HCT116 (cell line): ENCODE data around the gene ZNF735. TPM values are rescaled to one million over a fixed set of nuclear protein-coding genes. Genes with fewer than 3 reads are reported as not detected.

ENCODE experiments used
- ATAC-seq: fragments of 200-7000 bp; cut with Tn5 transposase; 2 replicates; pipeline ENCODE4 v1.9.1; 2020; ENCODE audit warnings: mild to moderate bottlenecking, moderate library complexity
- BruUV-seq: library from RNA; stranded (reverse); fragments of 400-500 nt; replicated peaks from 2 replicates; lab custom pipeline; 2021; lab: Mats Ljungman, UMichigan
- CTCF ChIA-PET: fragments of 300-600 bp; sonication (Branson Sonifier 250); formaldehyde crosslinking; loops from one replicate; lab custom pipeline; 2021; ENCODE audit warnings: antibody characterized with exemption; lab: Charles Lee
- POLR2A ChIA-PET: fragments of 300-600, 350-600 bp; sonication (Branson Sonifier 250); formaldehyde crosslinking; loops from one replicate; lab custom pipeline; 2021; ENCODE audit warnings: antibody characterized with exemption; lab: Charles Lee
- RAD21 ChIA-PET, 2 experiments: fragments of 300-600 bp; sonication (Branson Sonifier 250); formaldehyde crosslinking; loops; one replicate each; lab custom pipeline; 2023; ENCODE audit warnings: low total read pairs in 2 of 2; ENCODE audit not compliant: uncharacterized antibody in 2 of 2, unreplicated experiment in 2 of 2, low non-redundant PET in 1 of 2; lab: Charles Lee
- DNase-seq: peaks from one replicate; pipeline ENCODE4 v3.0.0-alpha.2; 2010; ENCODE audit warnings: low read depth, low spot score
- H2AFZ ChIP-seq: fragments of 200-600 bp; shearing (Covaris generic), sonication (generic); 2 replicates; pipeline ENCODE4 v1.6.1; 2017; ENCODE audit warnings: low read depth, mixed run types, mixed read lengths, antibody characterized with exemption, low read length; ENCODE audit not compliant: poor library complexity, severe bottlenecking
- H3K27ac ChIP-seq: 2 replicates; pipeline ENCODE4 v1.5.1; 2012; ENCODE audit warnings: low read depth, low read length
- H3K27me3 ChIP-seq: fragments of 200-600 bp; sonication (generic); 2 replicates; pipeline ENCODE4 v1.6.1; 2016; ENCODE audit warnings: mixed run types, low read length, mixed read lengths; ENCODE audit not compliant: insufficient read depth
- H3K36me3 ChIP-seq, 2 experiments: fragments of 200-500 bp in 1 of 2; fragments of 200-600 bp in 1 of 2; sonication (Bioruptor generic) in 1 of 2; sonication (generic) in 1 of 2; 2 replicates each; pipeline versions ENCODE4 v1.5.1 to v1.6.1; 2014 to 2016; ENCODE audit warnings: low read length in 2 of 2, inconsistent platforms in 1 of 2, mixed read lengths in 1 of 2, mixed run types in 1 of 2; ENCODE audit not compliant: insufficient read depth in 2 of 2, control insufficient read depth in 1 of 2
- H3K4me1 ChIP-seq, 2 experiments: fragments of 200-600 bp in 1 of 2; sonication (generic) in 1 of 2; 2 replicates each; pipeline versions ENCODE4 v1.5.1 to v1.6.1; 2012 to 2017; ENCODE audit warnings: low read length in 2 of 2, inconsistent platforms in 1 of 2, mild to moderate bottlenecking in 1 of 2, mixed read lengths in 1 of 2, mixed run types in 1 of 2, moderate library complexity in 1 of 2; ENCODE audit not compliant: insufficient read depth in 2 of 2, control insufficient read depth in 1 of 2
- H3K4me2 ChIP-seq: fragments of 200-600 bp; sonication (generic); 2 replicates; pipeline ENCODE4 v1.6.1; 2017; ENCODE audit warnings: mixed run types, low read length, mixed read lengths
- H3K4me3 ChIP-seq, 2 experiments: fragments of 200-600 bp in 1 of 2; sonication (generic) in 1 of 2; replicated peaks in 1 of 2; 2 replicates each; pipeline ENCODE4 v1.5.1; 2011 to 2016; ENCODE audit warnings: low read length in 2 of 2, control low read depth in 1 of 2, low read depth in 1 of 2, mild to moderate bottlenecking in 1 of 2, mixed read lengths in 1 of 2, mixed run types in 1 of 2
- H3K79me2 ChIP-seq: fragments of 200-600 bp; sonication (generic); 2 replicates; pipeline ENCODE4 v1.6.1; 2017; ENCODE audit warnings: mild to moderate bottlenecking, mixed run types, low read length, moderate library complexity, mixed read lengths; ENCODE audit not compliant: insufficient read depth
- H3K9ac ChIP-seq: fragments of 200-600 bp; sonication (generic); 2 replicates; pipeline ENCODE4 v1.6.1; 2016; ENCODE audit warnings: low read length, mixed read lengths
- H3K9me2 ChIP-seq: fragments of 200-600 bp; sonication (generic), shearing (Covaris generic); 2 replicates; pipeline ENCODE4 v1.6.1; 2017; ENCODE audit warnings: mixed run types, mild to moderate bottlenecking, moderate library complexity; ENCODE audit not compliant: insufficient read depth
- H3K9me3 ChIP-seq, 2 experiments: fragments of 200-500 bp in 1 of 2; fragments of 200-600 bp in 1 of 2; sonication (Bioruptor generic) in 1 of 2; sonication (generic) in 1 of 2; 2 replicates each; pipeline ENCODE4 v1.6.1; 2014 to 2017; ENCODE audit warnings: low read length in 2 of 2, mixed read lengths in 2 of 2, inconsistent platforms in 1 of 2, low read depth in 1 of 2, mild to moderate bottlenecking in 1 of 2, mixed run types in 1 of 2, moderate library complexity in 1 of 2; ENCODE audit not compliant: control insufficient read depth in 1 of 2, insufficient read depth in 1 of 2
- H4K20me1 ChIP-seq: fragments of 200-600 bp; sonication (generic), shearing (Covaris generic); 2 replicates; pipeline ENCODE4 v1.6.1; 2017; ENCODE audit warnings: mixed run types, mild to moderate bottlenecking, moderate library complexity; ENCODE audit not compliant: insufficient read depth
- CBX3 ChIP-seq: IDR thresholded peaks from 2 replicates; pipeline ENCODE4 v1.6.1; 2012; ENCODE audit warnings: low read depth
- CTCF ChIP-seq, 3 experiments: fragments of 200-600 bp in 1 of 3; sonication (generic) in 1 of 3; IDR thresholded peaks in 2 of 3; conservative IDR thresholded peaks in 1 of 3; 2 replicates each; pipeline ENCODE4 v1.5.1; 2012 to 2017; ENCODE audit warnings: low read depth in 2 of 3, low read length in 2 of 3, antibody characterized with exemption in 1 of 3, borderline replicate concordance in 1 of 3, control low read depth in 1 of 3, mild to moderate bottlenecking in 1 of 3, mixed read lengths in 1 of 3, mixed run types in 1 of 3, moderate library complexity in 1 of 3; ENCODE audit not compliant: insufficient read depth in 1 of 3
- EGR1 ChIP-seq: IDR thresholded peaks from 2 replicates; pipeline ENCODE4 v1.6.1; 2012; ENCODE audit warnings: low read depth
- EZH2 ChIP-seq: fragments of 200-600 bp; sonication (generic); IDR thresholded peaks from 2 replicates; pipeline ENCODE4 v1.6.1; 2017; ENCODE audit warnings: antibody characterized with exemption, mixed run types
- EZH2phosphoT487 ChIP-seq: fragments of 200-600 bp; IDR thresholded peaks from 2 replicates; pipeline ENCODE4 v1.6.1; 2018; ENCODE audit warnings: antibody characterized with exemption, borderline replicate concordance
- FOSL1 ChIP-seq: IDR thresholded peaks from 2 replicates; pipeline ENCODE4 v1.6.1; 2012; ENCODE audit warnings: low read depth
- JUND ChIP-seq: IDR thresholded peaks from 2 replicates; pipeline ENCODE4 v1.6.1; 2012
- POLR2A ChIP-seq: IDR thresholded peaks from 2 replicates; pipeline ENCODE4 v1.7.0; 2011; ENCODE audit warnings: borderline replicate concordance; ENCODE audit not compliant: insufficient read depth, insufficient read length; ENCODE audit errors: extremely low read depth
- RAD21 ChIP-seq: IDR thresholded peaks from 2 replicates; pipeline ENCODE4 v1.6.1; 2012; ENCODE audit warnings: low read depth, mild to moderate bottlenecking
- SIN3A ChIP-seq: IDR thresholded peaks from 2 replicates; pipeline ENCODE4 v1.6.1; 2012; ENCODE audit warnings: low read depth
- TCF7L2 ChIP-seq: IDR thresholded peaks from 2 replicates; pipeline ENCODE4 v1.7.0; 2011; ENCODE audit warnings: borderline replicate concordance, inconsistent platforms; ENCODE audit not compliant: insufficient read depth, insufficient read length; ENCODE audit errors: extremely low read depth
- YY1 ChIP-seq: IDR thresholded peaks from 2 replicates; pipeline ENCODE4 v1.6.1; 2011; ENCODE audit warnings: low read length, low read depth, moderate library complexity, mild to moderate bottlenecking; ENCODE audit not compliant: insufficient replicate concordance; ENCODE audit errors: extremely low read depth
- ZBTB33 ChIP-seq: IDR thresholded peaks from 2 replicates; pipeline ENCODE4 v1.6.1; 2011; ENCODE audit warnings: mild to moderate bottlenecking, low read length, moderate library complexity; ENCODE audit not compliant: insufficient replicate concordance; ENCODE audit errors: extremely low read depth
- intact Hi-C: fragments of 100-400 bp; cut with micrococcal nuclease; formaldehyde crosslinking; loops from 2 replicates; pipeline ENCODE4 v1.10.0; 2022
- total RNA-seq: library from RNA; stranded (reverse); gene quantifications from one replicate; pipeline ENCODE4 v1.2.1, GENCODE V29; 2021; ENCODE audit not compliant: unreplicated experiment

Gene ZNF735
- total RNA-seq, 1 experiment from 2014 or later, result not detected

GRCh38 chr7:64183827-64184372, 23.1 kb upstream of the ZNF735 start:
- no peaks in the 10 kb centered on the region for H3K27me3 ChIP-seq
- CTCF ChIA-PET, result no interaction called here
- no peaks in the 10 kb centered on the region for H3K4me1 ChIP-seq
- H3K79me2 ChIP-seq, result no peaks in the 10 kb centered on the region
- TF ChIP-seq YY1 (no peak), CTCF (IDR thresholded peaks at IDR 0.05 in 2 of 3, conservative IDR thresholded peaks at IDR 0.05 in 1 of 3; ENCODE audit: borderline replicate concordance in 1 of 3, insufficient read depth in 1 of 3, low read depth in 2 of 3, low read length in 2 of 3) (no peak), FOSL1 (no peak), ZBTB33 (no peak), POLR2A (no peak), JUND (no peak), EZH2phosphoT487 (no peak), EGR1 (no peak), CBX3 (no peak), EZH2 (no peak), TCF7L2 (no peak), RAD21 (no peak), SIN3A (no peak)
- H3K4me2 ChIP-seq, result no peak overlapping the region
- intact Hi-C loops, result loop anchor here (5.0 kb wide), 1 partner anchor 433 kb away; no protein-coding TSS in a partner anchor
- BruUV-seq, result no TSS peak
- H3K4me3 ChIP-seq, result no peak overlapping the region
- H3K27ac ChIP-seq, result no peak overlapping the region
- POLR2A ChIA-PET, result no interaction called here
- H3K9ac ChIP-seq, result no peak overlapping the region
- no peak overlapping the region for H2AFZ ChIP-seq
- RAD21 ChIA-PET, result no interaction called here
- H3K36me3 ChIP-seq, result no peaks in the 10 kb centered on the region
- H3K9me3 ChIP-seq, result peaks cover 10% of the 10 kb centered on the region in 2 experiments; a peak in 2 of 4 replicates
- ATAC-seq, result no peak
- no peak for DNase-seq
- no peaks in the 10 kb centered on the region for H3K9me2 ChIP-seq
- H4K20me1 ChIP-seq, result no peaks in the 10 kb centered on the region; the same call in 1 of the 2 replicates
